ENCODE measurements around the gene PRKG1.

The PRKG1 gene

GRCh38 chr10:52143338-52143737 lies 1069.1 kb downstream of the PRKG1 start:
- no peaks in the 10 kb centered on the region for H3K27me3 ChIP-seq (ENCODE audit: insufficient read depth, low read length, poor library complexity)
- no peaks in the 10 kb centered on the region for H3K79me2 ChIP-seq (ENCODE audit: insufficient read depth, low read length)
- H3K9ac ChIP-seq (ENCODE audit: low read depth, low read length) = no peak overlapping the region
- H3K9me3 ChIP-seq (ENCODE audit: insufficient read depth, low read length, severe bottlenecking) = no peaks in the 10 kb centered on the region
- no peak overlapping the region for H3K27ac ChIP-seq (ENCODE audit: low read length)
- TF ChIP-seq EZH2 (IDR thresholded peaks at IDR 0.05; ENCODE audit: borderline replicate concordance, low read depth, low read length, severe bottlenecking) = no peak
- no peak for TF ChIP-seq CTCF (IDR thresholded peaks at IDR 0.05; ENCODE audit: borderline replicate concordance, extremely low read depth, low read length, poor library complexity, severe bottlenecking)
- ATAC-seq (ENCODE audit: insufficient read depth, low read depth) (no peak), DNase-seq (no peak)
- H3K4me3 ChIP-seq (ENCODE audit: low read depth in 1 of 2, low read length in 2 of 2) = no peak overlapping the region
- no peaks in the 10 kb centered on the region for H3K4me1 ChIP-seq (ENCODE audit: insufficient read depth, low read length)
- no peaks in the 10 kb centered on the region for H3K36me3 ChIP-seq (ENCODE audit: insufficient read depth, low read length)
- H4K20me1 ChIP-seq (ENCODE audit: insufficient read depth, low read length) = no peaks in the 10 kb centered on the region
- no peak overlapping the region for H3K4me2 ChIP-seq (ENCODE audit: insufficient read depth, low read length)
- H2AFZ ChIP-seq (ENCODE audit: low read depth, low read length) = no peak overlapping the region

GRCh38 chr10:52145636-52146035 lies 1071.3 kb downstream of the PRKG1 start:
- H3K27me3 ChIP-seq (ENCODE audit: insufficient read depth, low read length, poor library complexity) = no peaks in the 10 kb centered on the region
- no peaks in the 10 kb centered on the region for H4K20me1 ChIP-seq (ENCODE audit: insufficient read depth, low read length)
- H3K4me3 ChIP-seq (ENCODE audit: low read depth in 1 of 2, low read length in 2 of 2) = no peak overlapping the region
- no peak overlapping the region for H3K27ac ChIP-seq (ENCODE audit: low read length)
- no peaks in the 10 kb centered on the region for H3K79me2 ChIP-seq (ENCODE audit: insufficient read depth, low read length)
- H3K9ac ChIP-seq (ENCODE audit: low read depth, low read length) = no peak overlapping the region
- no peak overlapping the region for H3K4me2 ChIP-seq (ENCODE audit: insufficient read depth, low read length)
- no peak for ATAC-seq (ENCODE audit: insufficient read depth, low read depth)
- no peaks in the 10 kb centered on the region for H3K4me1 ChIP-seq (ENCODE audit: insufficient read depth, low read length)
- no peak overlapping the region for H2AFZ ChIP-seq (ENCODE audit: low read depth, low read length)
- TF ChIP-seq EZH2 (IDR thresholded peaks at IDR 0.05; ENCODE audit: borderline replicate concordance, low read depth, low read length, severe bottlenecking) (no peak), CTCF (IDR thresholded peaks at IDR 0.05; ENCODE audit: borderline replicate concordance, extremely low read depth, low read length, poor library complexity, severe bottlenecking) (no peak)
- DNase-seq = no peak
- H3K36me3 ChIP-seq (ENCODE audit: insufficient read depth, low read length) = no peaks in the 10 kb centered on the region
- H3K9me3 ChIP-seq (ENCODE audit: insufficient read depth, low read length, severe bottlenecking) = no peaks in the 10 kb centered on the region

GRCh38 chr10:52146766-52147165 lies 1072.5 kb downstream of the PRKG1 start:
- no peaks in the 10 kb centered on the region for H3K36me3 ChIP-seq (ENCODE audit: insufficient read depth, low read length)
- no peaks in the 10 kb centered on the region for H3K79me2 ChIP-seq (ENCODE audit: insufficient read depth, low read length)
- H3K27me3 ChIP-seq (ENCODE audit: insufficient read depth, low read length, poor library complexity) = no peaks in the 10 kb centered on the region
- DNase-seq (no peak), ATAC-seq (ENCODE audit: insufficient read depth, low read depth) (no peak)
- H4K20me1 ChIP-seq (ENCODE audit: insufficient read depth, low read length) = no peaks in the 10 kb centered on the region
- no peak overlapping the region for H2AFZ ChIP-seq (ENCODE audit: low read depth, low read length)
- no peaks in the 10 kb centered on the region for H3K9me3 ChIP-seq (ENCODE audit: insufficient read depth, low read length, severe bottlenecking)
- no peaks in the 10 kb centered on the region for H3K4me1 ChIP-seq (ENCODE audit: insufficient read depth, low read length)
- H3K4me3 ChIP-seq (ENCODE audit: low read depth in 1 of 2, low read length in 2 of 2) = no peak overlapping the region
- no peak overlapping the region for H3K27ac ChIP-seq (ENCODE audit: low read length)
- H3K9ac ChIP-seq (ENCODE audit: low read depth, low read length) = no peak overlapping the region
- TF ChIP-seq EZH2 (IDR thresholded peaks at IDR 0.05; ENCODE audit: borderline replicate concordance, low read depth, low read length, severe bottlenecking) (no peak), CTCF (IDR thresholded peaks at IDR 0.05; ENCODE audit: borderline replicate concordance, extremely low read depth, low read length, poor library complexity, severe bottlenecking) (no peak)
- no peak overlapping the region for H3K4me2 ChIP-seq (ENCODE audit: insufficient read depth, low read length)

- H3K36me3 ChIP-seq (ENCODE audit: insufficient read depth, low read length) = no peaks in the 10 kb centered on the region
- H3K79me2 ChIP-seq (ENCODE audit: insufficient read depth, low read length) = no peaks in the 10 kb centered on the region
- TF ChIP-seq EZH2 (IDR thresholded peaks at IDR 0.05; ENCODE audit: borderline replicate concordance, low read depth, low read length, severe bottlenecking) (no peak), CTCF (IDR thresholded peaks at IDR 0.05; ENCODE audit: borderline replicate concordance, extremely low read depth, low read length, poor library complexity, severe bottlenecking) (no peak)
- no peaks in the 10 kb centered on the region for H3K27me3 ChIP-seq (ENCODE audit: insufficient read depth, low read length, poor library complexity)
- H3K9ac ChIP-seq (ENCODE audit: low read depth, low read length) = no peak overlapping the region
- no peaks in the 10 kb centered on the region for H3K4me1 ChIP-seq (ENCODE audit: insufficient read depth, low read length)
- no peak overlapping the region for H3K4me2 ChIP-seq (ENCODE audit: insufficient read depth, low read length)
- H2AFZ ChIP-seq (ENCODE audit: low read depth, low read length) = no peak overlapping the region
- H3K27ac ChIP-seq (ENCODE audit: low read length) = no peak overlapping the region
- no peaks in the 10 kb centered on the region for H4K20me1 ChIP-seq (ENCODE audit: insufficient read depth, low read length)
- ATAC-seq (ENCODE audit: insufficient read depth, low read depth) = no peak
- no peak for DNase-seq
- H3K9me3 ChIP-seq (ENCODE audit: insufficient read depth, low read length, severe bottlenecking) = no peaks in the 10 kb centered on the region
- no peak overlapping the region for H3K4me3 ChIP-seq (ENCODE audit: low read depth in 1 of 2, low read length in 2 of 2)
These were observed 1096.5 kb downstream of the PRKG1 start for GRCh38 chr10:52170776-52171175.
